NCI-H1092 treated with DMSO at 0.1 percent for 48 hours (cell line): ENCODE data around the gene DDIT3.

ENCODE experiments used
- DNase-seq: peaks from one replicate; lab custom pipeline; 2025; lab: John Stamatoyannopoulos, UW

The DDIT3 gene

DNA sequence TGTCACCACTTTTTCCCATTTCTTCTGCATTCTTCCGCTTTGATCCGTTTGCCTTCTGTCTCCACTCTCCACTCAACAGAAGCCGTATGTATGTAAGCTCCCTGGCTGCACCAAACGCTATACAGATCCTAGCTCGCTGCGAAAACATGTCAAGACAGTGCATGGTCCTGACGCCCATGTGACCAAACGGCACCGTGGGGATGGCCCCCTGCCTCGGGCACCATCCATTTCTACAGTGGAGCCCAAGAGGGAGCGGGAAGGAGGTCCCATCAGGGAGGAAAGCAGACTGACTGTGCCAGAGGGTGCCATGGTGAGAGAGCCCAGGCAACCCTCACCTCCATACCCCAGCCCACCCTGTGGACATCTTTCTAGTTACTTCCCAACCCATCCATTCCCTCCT, 52.4 kb downstream of the DDIT3 start:
- DNase-seq = no peak

DNA sequence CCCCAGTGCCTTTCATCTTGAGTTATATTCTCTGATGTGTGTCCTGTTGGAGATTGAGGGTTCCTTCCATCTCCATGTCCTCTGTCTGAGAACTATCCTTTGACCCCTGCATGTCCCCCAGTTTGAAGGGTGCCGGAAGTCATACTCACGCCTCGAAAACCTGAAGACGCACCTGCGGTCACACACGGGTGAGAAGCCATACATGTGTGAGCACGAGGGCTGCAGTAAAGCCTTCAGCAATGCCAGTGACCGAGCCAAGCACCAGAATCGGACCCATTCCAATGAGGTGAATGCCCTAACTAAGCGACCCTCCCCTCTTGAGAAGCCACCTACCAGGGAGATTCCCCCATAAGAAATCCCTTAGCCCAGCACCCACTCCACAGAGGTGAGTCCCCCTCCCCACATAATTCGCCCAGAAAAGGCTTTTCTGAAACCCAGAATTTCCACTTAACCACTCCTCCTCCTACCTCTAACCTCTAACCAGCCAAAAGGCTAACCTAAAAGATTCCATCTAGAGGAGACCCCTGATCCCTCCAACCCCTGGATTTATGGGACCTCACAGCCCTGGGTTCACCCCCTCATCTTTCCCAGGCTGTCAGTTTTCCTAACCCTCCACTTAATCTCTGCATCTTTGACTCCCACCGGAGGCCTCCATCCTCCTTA, 53.0 kb downstream of the DDIT3 start:
- no peak for DNase-seq
